Measurements from ENCODE around the gene DERL3. TPM values are rescaled to one million over a fixed set of nuclear protein-coding genes. Genes with fewer than 3 reads are reported as not detected.

Gene DERL3
- total and polyA plus RNA-seq, 10 donors, result 10.2 to 62.8 (median 22.4) TPM

DNA sequence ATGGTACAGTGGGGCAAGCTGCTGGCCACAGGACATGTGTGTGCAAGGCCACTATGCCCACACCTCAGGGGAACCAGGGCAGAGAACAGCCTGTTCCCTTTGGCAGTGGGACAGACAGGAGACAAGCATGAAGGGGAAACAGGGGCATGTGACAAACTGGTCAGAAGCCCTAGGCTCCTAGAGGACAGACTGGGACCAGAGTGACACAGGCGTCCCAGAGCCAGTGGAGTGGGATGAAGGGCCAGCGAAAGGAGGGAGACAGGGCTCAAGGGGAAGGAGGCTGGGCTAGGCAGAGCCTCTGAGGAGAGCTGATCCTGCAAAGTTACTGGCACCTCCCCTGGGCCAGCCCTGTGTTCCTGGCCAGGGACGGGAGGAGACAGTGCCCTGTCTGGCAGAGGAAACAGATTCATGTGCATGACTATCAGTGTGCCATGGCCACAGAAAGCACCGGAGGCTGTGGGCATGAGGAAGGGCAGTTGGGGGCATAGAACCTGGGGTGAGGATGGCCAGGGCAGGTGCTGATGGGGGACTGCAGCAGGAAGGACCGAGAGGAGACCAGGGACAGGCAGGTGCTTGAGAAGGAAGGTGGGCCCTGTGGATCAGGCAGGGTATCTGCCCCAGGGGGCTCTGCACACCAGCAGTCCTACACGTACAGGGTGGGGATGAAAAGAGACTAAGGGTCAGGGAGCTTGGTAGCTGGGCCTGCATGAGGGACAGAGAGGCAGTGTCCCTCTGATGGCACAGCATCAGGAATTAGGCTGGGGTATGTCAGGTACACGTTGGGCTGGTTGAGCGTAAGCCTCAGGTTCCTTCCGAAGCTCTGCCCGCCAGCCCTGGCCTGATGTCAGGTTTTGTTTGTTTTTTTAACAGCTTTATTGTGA is 9.8 kb downstream of the DERL3 start:
- H3K4me1 ChIP-seq, result peaks cover 0 to 32% (median 4%) of the 10 kb centered on the region in 6 donors
- DNase-seq, result peak; percentile 52
- H3K9me3 ChIP-seq, result no peaks in the 10 kb centered on the region
- H3K27ac ChIP-seq, result no peak overlapping the region
- intact Hi-C loops (cut with DNase I; ENCODE audit: low total_unique reads), result no loop called here
- H3K27me3 ChIP-seq (replicated peaks in 1 of 7), result no peaks in the 10 kb centered on the region
- WGBS, 5 donors, result 87 to 98% (median 91%) methylated on average over 10 of the region's 10 CpGs
- H3K36me3 ChIP-seq, result peaks cover 0 to 100% (median 93%) of the 10 kb centered on the region in 6 donors
- H3K4me3 ChIP-seq, result no peak overlapping the region
- no peak for TF ChIP-seq POLR2AphosphoS5 (IDR thresholded peaks at IDR 0.05)
- TF ChIP-seq, protein P1, sequence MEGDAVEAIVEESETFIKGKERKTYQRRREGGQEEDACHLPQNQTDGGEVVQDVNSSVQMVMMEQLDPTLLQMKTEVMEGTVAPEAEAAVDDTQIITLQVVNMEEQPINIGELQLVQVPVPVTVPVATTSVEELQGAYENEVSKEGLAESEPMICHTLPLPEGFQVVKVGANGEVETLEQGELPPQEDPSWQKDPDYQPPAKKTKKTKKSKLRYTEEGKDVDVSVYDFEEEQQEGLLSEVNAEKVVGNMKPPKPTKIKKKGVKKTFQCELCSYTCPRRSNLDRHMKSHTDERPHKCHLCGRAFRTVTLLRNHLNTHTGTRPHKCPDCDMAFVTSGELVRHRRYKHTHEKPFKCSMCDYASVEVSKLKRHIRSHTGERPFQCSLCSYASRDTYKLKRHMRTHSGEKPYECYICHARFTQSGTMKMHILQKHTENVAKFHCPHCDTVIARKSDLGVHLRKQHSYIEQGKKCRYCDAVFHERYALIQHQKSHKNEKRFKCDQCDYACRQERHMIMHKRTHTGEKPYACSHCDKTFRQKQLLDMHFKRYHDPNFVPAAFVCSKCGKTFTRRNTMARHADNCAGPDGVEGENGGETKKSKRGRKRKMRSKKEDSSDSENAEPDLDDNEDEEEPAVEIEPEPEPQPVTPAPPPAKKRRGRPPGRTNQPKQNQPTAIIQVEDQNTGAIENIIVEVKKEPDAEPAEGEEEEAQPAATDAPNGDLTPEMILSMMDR (IDR thresholded peaks at IDR 0.05 in 8 of 11, conservative IDR thresholded peaks at IDR 0.05 in 3 of 11), result no peak
- TF ChIP-seq POLR2A (IDR thresholded peaks at IDR 0.05), result no peak

GRCh38 chr22:23827351-23827995 is 11.3 kb downstream of the DERL3 start:
- Histone ChIP-seq H3K4me1 (peaks cover 0 to 32% (median 4%) of the 10 kb centered on the region in 6 donors), H3K36me3 (peaks cover 0 to 100% (median 91%) of the 10 kb centered on the region in 6 donors), H3K27ac (no peak overlapping the region), H3K9me3 (no peaks in the 10 kb centered on the region), H3K4me3 (no peak overlapping the region), H3K27me3 (replicated peaks in 1 of 7) (no peaks in the 10 kb centered on the region)
- WGBS, 5 donors, result 88 to 93% (median 91%) methylated on average over 7 to 11 of the region's 11 CpGs
- intact Hi-C loops (cut with DNase I; ENCODE audit: low total_unique reads), result no loop called here
- no peak for TF ChIP-seq POLR2AphosphoS5 (IDR thresholded peaks at IDR 0.05)
- TF ChIP-seq, protein P1 (IDR thresholded peaks at IDR 0.05 in 8 of 11, conservative IDR thresholded peaks at IDR 0.05 in 3 of 11), result no peak
- TF ChIP-seq POLR2A (IDR thresholded peaks at IDR 0.05), result no peak
- peak; percentile 35 for DNase-seq

DNA sequence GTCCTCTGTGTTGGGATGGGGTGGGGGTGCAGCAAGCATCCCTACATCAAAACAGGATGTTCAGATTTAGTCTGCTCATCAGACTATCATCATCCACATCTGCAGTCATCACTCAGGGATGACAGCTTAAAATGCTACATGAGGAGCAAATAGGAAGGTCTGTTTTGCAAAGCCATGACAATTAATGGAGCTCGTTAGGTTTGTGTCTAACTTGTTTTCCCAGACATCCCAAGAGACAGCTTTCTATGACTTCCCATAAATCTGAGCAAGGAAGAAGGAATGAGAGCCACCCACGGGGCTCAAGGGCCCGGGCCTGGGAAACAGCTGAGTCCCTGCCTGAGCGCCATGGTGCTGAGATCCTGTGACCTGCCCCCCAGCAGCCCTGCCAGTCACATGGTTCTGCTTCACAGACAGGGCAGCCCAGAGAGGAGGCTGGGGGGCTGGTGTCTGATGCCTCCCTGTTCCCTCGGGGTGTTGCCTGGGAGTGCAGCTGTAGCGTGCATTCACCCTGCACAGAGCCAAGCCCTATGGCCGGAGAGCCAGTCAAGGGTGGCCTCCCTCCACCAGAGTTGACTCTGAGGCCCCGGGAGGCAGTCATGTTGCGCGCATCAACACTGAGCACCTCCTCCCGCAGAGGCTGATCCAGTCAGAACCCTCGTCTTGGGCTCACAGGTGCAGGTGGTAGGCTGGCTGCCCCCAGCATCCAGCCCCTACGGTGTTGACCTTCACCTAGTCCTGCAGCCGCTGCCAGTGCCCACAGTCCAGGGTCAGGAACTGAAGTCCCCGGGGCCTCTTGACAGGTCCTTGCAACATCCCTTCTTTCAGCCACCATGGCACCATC is 12.1 kb downstream of the DERL3 start:
- peak; percentile 70 for DNase-seq
- 80 to 94% (median 90%) methylated on average over 6 to 15 of the region's 15 CpGs for WGBS, 5 donors
- Histone ChIP-seq H3K4me1 (peaks cover 0 to 32% (median 4%) of the 10 kb centered on the region in 6 donors), H3K27ac (no peak overlapping the region), H3K9me3 (no peaks in the 10 kb centered on the region), H3K4me3 (no peak overlapping the region), H3K27me3 (replicated peaks in 1 of 7) (no peaks in the 10 kb centered on the region), H3K36me3 (peaks cover 0 to 100% (median 91%) of the 10 kb centered on the region in 6 donors)
- intact Hi-C loops (cut with DNase I; ENCODE audit: low total_unique reads), result no loop called here
- TF ChIP-seq POLR2A (IDR thresholded peaks at IDR 0.05), result no peak
- peak in 1 of 3 donors; percentile 55 for TF ChIP-seq POLR2AphosphoS5 (IDR thresholded peaks at IDR 0.05)

- peak; percentile 29 for DNase-seq
- H3K4me3 ChIP-seq, result no peak overlapping the region
- WGBS, 5 donors, result 95 to 99% (median 96%) methylated on average over 12 of the region's 12 CpGs
- no peaks in the 10 kb centered on the region for H3K27me3 ChIP-seq (replicated peaks in 1 of 7)
- TF ChIP-seq, protein P1 (IDR thresholded peaks at IDR 0.05 in 8 of 11, conservative IDR thresholded peaks at IDR 0.05 in 3 of 11), result no peak
- TF ChIP-seq POLR2A (IDR thresholded peaks at IDR 0.05) (no peak), POLR2AphosphoS5 (IDR thresholded peaks at IDR 0.05) (no peak)
- peaks cover 0 to 43% (median 13%) of the 10 kb centered on the region in 6 donors for H3K4me1 ChIP-seq
- intact Hi-C loops (cut with DNase I; ENCODE audit: low total_unique reads), result no loop called here
- no peaks in the 10 kb centered on the region for H3K9me3 ChIP-seq
- peak overlapping the region in 1 of 8 donors; percentile 30 for H3K27ac ChIP-seq
- peaks cover 0 to 100% (median 90%) of the 10 kb centered on the region in 6 donors for H3K36me3 ChIP-seq
These were observed 13.4 kb downstream of the DERL3 start for GRCh38 chr22:23825246-23825905.
